ENCODE data around the gene KAZN. TPM values are rescaled to one million over a fixed set of nuclear protein-coding genes. Genes with fewer than 3 reads are reported as not detected.

KAZN gene
- total and polyA plus RNA-seq, 2 experiments from 2014 or later = 7.9 to 15.6 TPM

DNA sequence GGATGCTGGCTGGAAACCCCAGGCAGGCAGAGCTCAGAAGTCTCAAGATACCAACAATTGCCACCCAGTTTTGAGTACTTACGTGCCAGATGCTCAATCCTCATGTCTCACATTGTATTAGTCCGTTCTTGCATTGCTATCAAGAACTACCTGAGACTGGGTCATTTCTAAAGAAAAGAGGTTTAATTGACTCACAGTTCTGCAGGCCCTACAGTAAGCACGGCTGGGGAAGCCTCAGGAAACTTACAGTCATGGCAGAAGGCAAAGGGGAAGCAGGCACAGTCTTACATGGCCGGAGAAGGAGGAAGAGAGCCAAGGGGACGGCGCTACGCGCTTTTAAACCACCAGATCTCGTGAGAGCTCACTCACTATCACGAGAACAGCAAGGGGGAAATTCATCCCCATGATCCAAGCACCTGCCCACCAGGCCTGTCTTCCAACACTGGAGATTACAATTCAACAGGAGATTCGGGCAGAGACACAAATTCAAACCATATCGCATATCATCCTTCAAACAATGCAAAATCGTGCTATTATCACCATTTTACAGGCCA is 58.0 kb downstream of the KAZN start:
- TF ChIP-seq EZH2phosphoT487 (IDR thresholded peaks at IDR 0.05; ENCODE audit: low read depth, severe bottlenecking, unreplicated experiment) = no peak
- no peak for TF ChIP-seq CTCF (IDR thresholded peaks at IDR 0.05; ENCODE audit: poor library complexity)
- no peak for TF ChIP-seq EZH2 (IDR thresholded peaks at IDR 0.05; ENCODE audit: borderline replicate concordance)
- Histone ChIP-seq H3K79me2 (no peaks in the 10 kb centered on the region), H3K9me3 (ENCODE audit: low read depth) (no peaks in the 10 kb centered on the region), H3K9me2 (replicated peaks; ENCODE audit: insufficient read depth) (no peaks in the 10 kb centered on the region), H2AFZ (no peak overlapping the region), H3K4me1 (ENCODE audit: insufficient read depth) (no peaks in the 10 kb centered on the region), H3K4me3 (no peak overlapping the region), H3K27ac (no peak overlapping the region), H3K36me3 (replicated peaks; ENCODE audit: insufficient read depth, low read depth) (no peaks in the 10 kb centered on the region), H3K27me3 (no peaks in the 10 kb centered on the region), H4K20me1 (ENCODE audit: insufficient read depth, poor library complexity, severe bottlenecking) (no peaks in the 10 kb centered on the region), H3K4me2 (no peak overlapping the region)
- 95% methylated on average over 13 of the region's 13 CpGs for WGBS (ENCODE audit: low lambda C conversion rate, missing lambda C conversion rate)
- DNase-seq (ENCODE audit: low spot score) = no peak

DNA sequence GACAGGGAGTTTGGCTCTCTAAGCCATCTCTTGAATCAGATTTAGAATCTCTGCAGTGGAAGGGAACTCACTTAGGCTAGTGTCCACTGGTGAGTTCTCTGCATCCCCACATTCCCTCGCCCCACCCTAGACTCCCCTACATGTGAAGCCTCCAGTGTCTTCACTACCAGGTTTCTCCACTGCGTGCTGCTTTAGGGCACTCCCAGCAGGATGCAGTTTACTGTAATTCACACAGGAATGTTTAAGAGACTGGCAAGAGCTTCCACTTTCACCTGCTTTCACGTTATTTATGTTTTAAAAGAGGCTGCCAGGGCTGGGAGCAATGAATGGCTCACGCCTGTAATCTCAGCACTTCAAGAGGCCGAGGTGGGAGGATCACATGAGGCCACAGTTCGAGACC is 60.2 kb downstream of the KAZN start:
- Histone ChIP-seq H3K9me2 (replicated peaks; ENCODE audit: insufficient read depth) (no peaks in the 10 kb centered on the region), H3K4me1 (ENCODE audit: insufficient read depth) (no peaks in the 10 kb centered on the region), H3K9me3 (ENCODE audit: low read depth) (no peaks in the 10 kb centered on the region), H2AFZ (no peak overlapping the region), H3K4me3 (no peak overlapping the region), H3K79me2 (no peaks in the 10 kb centered on the region), H4K20me1 (ENCODE audit: insufficient read depth, poor library complexity, severe bottlenecking) (no peaks in the 10 kb centered on the region), H3K27ac (no peak overlapping the region), H3K4me2 (no peak overlapping the region), H3K27me3 (no peaks in the 10 kb centered on the region), H3K36me3 (replicated peaks; ENCODE audit: insufficient read depth, low read depth) (no peaks in the 10 kb centered on the region)
- 74% methylated on average over 6 of the region's 6 CpGs for WGBS (ENCODE audit: low lambda C conversion rate, missing lambda C conversion rate)
- no peak for DNase-seq (ENCODE audit: low spot score)
- TF ChIP-seq EZH2 (IDR thresholded peaks at IDR 0.05; ENCODE audit: borderline replicate concordance) (no peak), EZH2phosphoT487 (IDR thresholded peaks at IDR 0.05; ENCODE audit: low read depth, severe bottlenecking, unreplicated experiment) (no peak), CTCF (IDR thresholded peaks at IDR 0.05; ENCODE audit: poor library complexity) (no peak)

GRCh38 chr1:14659913-14660312 is 61.4 kb downstream of the KAZN start:
- no peaks in the 10 kb centered on the region for H3K79me2 ChIP-seq
- TF ChIP-seq EZH2 (IDR thresholded peaks at IDR 0.05; ENCODE audit: borderline replicate concordance) (no peak), EZH2phosphoT487 (IDR thresholded peaks at IDR 0.05; ENCODE audit: low read depth, severe bottlenecking, unreplicated experiment) (no peak), CTCF (IDR thresholded peaks at IDR 0.05; ENCODE audit: poor library complexity) (no peak)
- no peak overlapping the region for H3K4me3 ChIP-seq
- H3K27ac ChIP-seq = no peak overlapping the region
- no peaks in the 10 kb centered on the region for H3K36me3 ChIP-seq (replicated peaks; ENCODE audit: insufficient read depth, low read depth)
- H3K4me1 ChIP-seq (ENCODE audit: insufficient read depth) = no peaks in the 10 kb centered on the region
- no peaks in the 10 kb centered on the region for H4K20me1 ChIP-seq (ENCODE audit: insufficient read depth, poor library complexity, severe bottlenecking)
- no peaks in the 10 kb centered on the region for H3K9me2 ChIP-seq (replicated peaks; ENCODE audit: insufficient read depth)
- H2AFZ ChIP-seq = no peak overlapping the region
- no peaks in the 10 kb centered on the region for H3K9me3 ChIP-seq (ENCODE audit: low read depth)
- WGBS (ENCODE audit: low lambda C conversion rate, missing lambda C conversion rate) = 73% methylated on average over 11 of the region's 11 CpGs
- H3K27me3 ChIP-seq = no peaks in the 10 kb centered on the region
- DNase-seq (ENCODE audit: low spot score) = no peak
- H3K4me2 ChIP-seq = no peak overlapping the region
